Measurements from ENCODE around the gene IGSF23.

- no peak for TF ChIP-seq CTCF (IDR thresholded peaks at IDR 0.05)
- TF ChIP-seq EZH2phosphoT487 (IDR thresholded peaks at IDR 0.05) = no peak
Measured at GRCh38 chr19:44645407-44646048, 32.2 kb downstream of the IGSF23 start.
